HuH-7 (cell line): ENCODE measurements around the gene KDM5B.
"Not testable (repeated sequence)": the region's sequence is repeated elsewhere in the genome, so short reads cannot be mapped to it uniquely, and the experiment has no call there.

Source experiments
- DNase-seq: peaks from one replicate; pipeline ENCODE4 v3.0.0; 2011; ENCODE audit warnings: low spot score

The KDM5B gene

DNA sequence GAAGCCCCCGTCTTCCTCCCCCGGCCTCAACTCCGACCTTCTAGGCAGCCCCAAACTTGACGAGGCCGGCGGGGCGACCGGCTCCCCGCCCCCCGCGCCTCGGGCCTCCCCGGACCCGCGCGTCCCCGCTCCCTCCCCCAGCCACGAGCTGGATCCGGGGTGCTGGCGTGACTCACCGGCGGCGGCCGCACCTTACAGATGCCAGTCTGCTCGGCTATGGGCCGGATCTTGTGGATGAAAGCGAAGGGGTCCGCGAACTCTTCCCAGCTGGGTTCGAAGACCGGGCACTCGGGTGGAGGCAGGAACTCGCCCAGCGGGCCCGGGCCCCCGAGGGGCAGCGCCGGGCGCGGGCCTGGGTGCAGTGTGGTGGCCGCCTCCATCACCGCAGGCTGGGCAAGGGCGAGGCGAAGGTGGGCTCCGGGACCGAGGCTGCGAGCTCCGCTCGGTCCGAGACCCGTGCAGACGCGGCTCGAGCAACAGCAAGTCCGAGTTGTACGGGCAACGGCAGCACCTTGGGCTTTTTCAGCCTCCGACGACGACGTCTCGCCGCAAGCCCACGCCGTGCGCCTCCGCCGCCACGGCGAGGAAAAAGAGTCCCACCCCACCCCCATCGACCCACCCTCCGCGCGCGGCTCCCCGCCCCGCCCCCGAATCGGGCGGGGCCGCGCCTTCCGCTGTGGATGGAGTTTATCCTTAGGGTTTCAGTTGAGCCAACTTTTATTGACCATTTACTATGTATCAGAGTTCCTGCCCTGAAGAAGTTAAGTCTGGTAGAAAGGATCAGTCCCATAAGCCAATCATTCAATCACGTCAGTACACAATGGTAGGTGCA is at the start of gene KDM5B:
Gene KDM5B (minus strand): TSS at position 496 of the 832 bp plus-strand sequence. CDS start 116 bp downstream, at position 380.
- DNase-seq, result peak; percentile 70

GRCh38 chr1:202857136-202857610 is 49.0 kb upstream of the KDM5B start:
- peak; percentile 52 for DNase-seq

DNA sequence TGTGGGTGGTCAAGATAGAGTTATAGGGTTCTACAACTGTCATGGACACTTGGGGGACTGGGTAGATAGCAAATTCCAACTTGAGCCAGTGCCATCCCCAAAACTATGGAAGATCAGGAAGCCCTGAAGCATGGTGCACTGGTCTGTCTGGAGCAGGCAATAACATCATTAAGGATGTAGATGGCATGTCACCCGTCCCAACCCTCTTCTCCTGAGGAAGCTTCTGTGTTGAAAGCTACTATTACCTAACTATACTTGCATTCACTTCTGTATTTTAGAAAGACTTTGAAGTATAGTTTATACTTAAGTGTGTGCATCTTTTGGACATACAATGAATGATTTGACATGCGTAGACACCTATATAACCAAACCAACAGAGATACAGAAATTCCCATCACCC is 47.8 kb upstream of the KDM5B start:
- DNase-seq, result no peak

DNA sequence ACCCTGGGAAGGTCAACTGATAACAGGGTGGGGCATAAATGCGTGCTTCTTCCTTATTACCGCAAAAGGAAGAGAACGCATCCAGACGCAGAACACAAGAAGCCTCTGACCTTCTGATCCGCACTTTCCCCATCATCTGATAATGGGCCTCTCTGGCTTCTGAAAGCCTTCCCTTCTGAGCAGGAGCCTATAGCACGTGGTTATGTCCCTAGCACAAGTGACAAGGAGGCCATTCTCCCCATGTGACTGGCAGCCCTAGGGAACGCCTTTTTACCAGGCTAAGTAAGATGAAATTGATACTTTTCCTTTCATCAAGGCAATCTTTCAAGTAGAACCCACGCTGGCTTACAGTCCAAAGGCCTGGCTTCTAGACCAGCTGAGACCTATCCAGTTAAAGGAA is 46.6 kb upstream of the KDM5B start:
- no peak for DNase-seq

DNA sequence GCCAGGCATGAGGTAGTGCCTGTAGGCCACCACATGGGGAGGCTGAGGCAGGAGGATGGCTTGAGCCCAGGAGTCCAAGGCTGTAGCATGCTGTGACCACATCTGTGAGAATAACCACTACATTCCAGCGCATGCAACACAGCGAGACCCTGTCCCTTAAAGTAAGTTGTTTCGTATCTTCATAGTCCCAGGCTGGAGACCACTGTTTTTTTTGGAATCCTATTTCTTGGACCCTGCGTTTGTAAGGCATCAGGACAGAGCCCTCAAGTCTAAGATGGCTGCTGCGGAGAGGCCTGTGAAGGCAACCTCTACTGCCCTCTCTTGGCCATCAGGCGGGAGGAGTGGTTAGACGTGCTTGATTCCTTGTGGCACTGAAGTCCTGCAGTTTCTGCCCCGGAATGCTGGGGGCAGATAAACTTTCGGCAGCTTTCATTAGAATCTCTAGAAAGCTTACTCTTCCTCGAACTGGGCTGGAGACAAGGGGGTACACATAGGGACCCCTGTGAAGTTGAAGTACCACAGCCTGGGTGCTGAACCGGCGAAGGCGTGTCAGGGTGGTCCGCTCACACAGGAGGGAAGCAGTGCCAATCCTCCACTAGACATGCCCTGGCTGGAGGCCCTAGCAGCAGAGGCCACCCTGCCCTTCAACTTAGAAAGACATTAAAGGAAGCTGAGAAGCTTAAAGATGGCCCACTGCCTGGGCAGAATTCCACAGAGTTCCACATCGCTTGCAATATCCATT is 44.1 kb upstream of the KDM5B start:
- peak; percentile 60 for DNase-seq

GRCh38 chr1:202850593-202851362 is 42.6 kb upstream of the KDM5B start:
- no peak for DNase-seq

GRCh38 chr1:202848191-202848542 is 39.9 kb upstream of the KDM5B start:
- DNase-seq, result no peak

GRCh38 chr1:202844935-202845334 is 36.7 kb upstream of the KDM5B start:
- no peak for DNase-seq

- DNase-seq, result no peak
Observed at GRCh38 chr1:202844259-202844658, 36.0 kb upstream of the KDM5B start.

GRCh38 chr1:202843081-202843480 is 34.9 kb upstream of the KDM5B start:
- no peak for DNase-seq

GRCh38 chr1:202837746-202838262 is 29.6 kb upstream of the KDM5B start:
- DNase-seq, result no peak

GRCh38 chr1:202836623-202837403 is 28.6 kb upstream of the KDM5B start:
- no peak for DNase-seq

GRCh38 chr1:202835548-202836072 is 27.4 kb upstream of the KDM5B start:
- no peak for DNase-seq

DNA sequence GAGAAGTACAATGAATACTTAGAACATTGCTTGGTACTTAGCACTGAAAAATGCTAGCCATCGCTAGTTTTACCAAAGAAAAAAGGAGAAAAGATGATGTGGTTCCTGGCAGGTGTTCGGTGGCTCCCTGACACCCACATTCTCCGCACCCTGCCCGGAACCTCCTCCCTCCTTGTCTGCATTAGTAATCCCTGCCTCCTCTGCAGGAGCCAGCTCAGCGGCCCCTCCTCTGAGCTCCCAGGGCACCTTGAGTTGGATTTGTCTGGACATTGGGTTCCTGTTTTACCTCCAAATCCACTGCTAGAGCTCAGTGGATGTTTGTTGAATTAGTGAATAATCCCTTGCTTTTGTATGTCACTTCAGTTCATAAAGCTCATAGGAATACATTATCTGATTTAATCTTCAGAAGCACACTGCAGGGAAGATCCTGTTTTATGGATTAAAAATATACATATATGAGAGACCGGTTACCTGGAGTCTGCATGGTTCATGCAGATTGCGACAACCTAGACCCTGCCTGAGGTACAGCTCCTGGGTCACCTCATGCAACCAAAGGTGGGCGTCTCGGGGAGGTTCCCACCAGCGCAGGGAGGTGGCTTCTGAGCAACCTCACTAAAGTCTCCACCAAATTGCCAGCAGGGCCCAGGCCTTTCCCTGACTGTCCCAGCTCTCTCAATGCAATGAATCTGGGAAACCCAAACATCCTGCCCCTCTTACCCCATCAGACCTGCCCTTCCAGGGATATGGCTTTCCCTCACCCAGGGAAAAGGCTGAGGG is 26.7 kb upstream of the KDM5B start:
- DNase-seq, result no peak

DNA sequence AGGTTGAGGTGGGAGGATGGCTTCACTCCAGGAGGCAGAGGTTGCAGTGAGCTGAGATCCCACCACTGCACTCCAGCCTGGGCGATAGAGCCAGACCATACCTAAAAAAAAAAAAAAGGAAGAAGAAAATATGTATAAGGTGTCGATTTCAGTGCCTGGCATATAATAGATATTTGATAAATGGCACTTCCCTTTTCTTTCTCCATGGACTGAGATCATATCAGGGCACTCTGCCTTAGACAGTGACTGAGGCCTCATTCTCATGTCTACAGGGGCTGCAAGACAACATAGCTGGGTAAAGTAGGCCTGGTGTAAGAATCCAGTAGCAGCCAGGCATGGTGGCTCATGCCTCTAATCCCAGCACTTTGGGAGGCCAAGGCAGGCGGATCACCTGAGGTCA is 23.7 kb upstream of the KDM5B start:
- no peak for DNase-seq

DNA sequence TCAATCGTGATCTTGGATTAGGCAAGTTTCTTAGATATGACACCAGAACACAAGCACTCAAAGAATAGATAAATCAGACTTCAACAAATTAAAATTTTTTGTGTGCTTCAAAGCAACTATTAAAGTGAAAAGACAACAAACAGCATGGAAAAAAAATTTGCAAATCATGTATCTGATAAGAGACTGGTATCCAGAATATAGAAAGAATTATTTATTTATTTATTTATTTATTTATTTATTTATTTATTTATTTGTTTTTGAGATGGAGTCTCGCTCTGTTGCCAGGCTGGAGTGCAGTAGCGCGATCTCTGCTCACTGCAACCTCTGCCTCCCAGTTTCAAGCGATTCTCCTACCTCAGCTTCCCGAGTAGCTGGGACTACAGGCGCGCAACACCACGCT is 21.0 kb upstream of the KDM5B start:
- not testable (repeated sequence) for DNase-seq

GRCh38 chr1:202825748-202826147 is 17.5 kb upstream of the KDM5B start:
- no peak for DNase-seq

DNA sequence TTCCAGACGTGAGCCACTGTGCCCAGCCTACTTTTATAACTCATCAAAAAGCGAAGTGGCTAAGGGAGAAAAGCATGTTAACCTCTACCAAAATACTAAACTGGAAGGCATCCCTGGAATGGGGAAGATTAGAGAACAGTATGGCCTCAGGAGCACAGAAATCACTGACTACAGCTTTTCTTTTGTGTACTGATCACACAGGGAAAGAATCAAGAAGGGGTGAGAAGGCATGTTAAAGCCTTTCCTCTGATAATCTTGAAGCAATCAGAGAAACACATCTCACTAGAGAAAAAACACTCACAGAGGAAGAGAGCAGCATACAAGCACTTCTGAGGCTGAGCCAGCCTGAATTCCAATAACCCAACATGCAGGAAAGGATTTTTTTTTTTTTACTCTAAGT is 13.2 kb upstream of the KDM5B start:
- DNase-seq, result no peak

DNA sequence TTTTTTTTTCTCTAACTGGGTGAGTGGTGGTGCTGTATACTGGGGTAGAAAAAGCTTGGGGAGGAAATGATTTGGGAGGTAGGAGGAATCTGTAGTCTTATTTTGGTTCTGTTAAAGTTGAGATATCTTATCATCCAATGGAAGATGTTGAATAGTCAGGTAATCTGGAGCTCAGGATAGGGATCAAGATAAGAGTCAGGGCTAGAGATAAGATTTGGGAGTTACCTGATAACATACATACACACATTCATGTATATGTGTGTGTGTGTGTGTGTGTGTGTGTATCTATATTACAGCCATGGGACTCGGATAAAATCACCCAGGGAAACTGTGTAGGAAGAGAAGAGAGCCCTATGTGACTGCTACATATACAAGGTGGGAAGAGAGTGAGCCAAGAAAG is 10.6 kb upstream of the KDM5B start:
- DNase-seq, result no peak

DNA sequence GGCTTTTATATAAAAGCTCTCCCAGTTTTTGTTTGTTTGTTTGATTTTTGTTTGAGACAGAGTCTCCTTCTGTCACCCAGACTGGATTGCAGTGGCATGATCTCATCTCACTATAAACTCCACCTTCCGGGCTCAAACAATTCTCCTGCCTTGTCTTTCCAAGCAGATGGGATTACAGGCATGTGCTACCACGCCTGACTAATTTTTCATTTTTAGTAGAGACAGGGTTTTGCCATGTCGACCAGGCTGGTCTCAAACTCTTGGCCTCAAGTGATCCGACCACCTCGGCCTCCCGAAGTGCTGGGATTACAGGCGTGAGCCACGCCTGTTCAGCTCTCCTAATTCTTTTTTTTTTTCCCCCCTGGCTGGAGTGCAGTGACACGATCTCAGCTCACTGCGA is 6.9 kb upstream of the KDM5B start:
- DNase-seq, result no peak
